HepG2 (cell line): ENCODE data around the gene HSP90AB1. TPM values are rescaled to one million over a fixed set of nuclear protein-coding genes. Genes with fewer than 3 reads are reported as not detected.

Experiments used
- ETV5 ChIP-seq: IDR thresholded peaks from 2 replicates; pipeline ENCODE4 v1.6.1; 2018; ENCODE audit warnings: missing biosample characterization, missing genetic modification reagents, inconsistent platforms, borderline replicate concordance
- FOXA3 ChIP-seq: IDR thresholded peaks from 2 replicates; pipeline ENCODE4 v1.6.1; 2016; ENCODE audit warnings: missing genetic modification reagents, missing compliant biosample characterization
- HINFP ChIP-seq: sonication (generic); formaldehyde crosslinking; IDR thresholded peaks from 2 replicates; pipeline ENCODE4 v1.4.0; 2020; ENCODE audit warnings: low read depth, mild to moderate bottlenecking, missing genetic modification reagents
- MAFF ChIP-seq: IDR thresholded peaks from 2 replicates; pipeline ENCODE4 v1.6.1; 2011; ENCODE audit warnings: low read depth, low read length, improper control_type of control experiment
- PHB2 ChIP-seq: fragments of 450-650 bp; IDR thresholded peaks from 2 replicates; pipeline ENCODE4 v1.6.1; 2018; ENCODE audit not compliant: partially characterized antibody
- PPARG ChIP-seq: conservative IDR thresholded peaks from 2 replicates; pipeline ENCODE4 v1.6.1; 2016; ENCODE audit warnings: missing biosample characterization, missing genetic modification reagents
- RXRA ChIP-seq: sonication (generic); formaldehyde crosslinking; IDR thresholded peaks from 2 replicates; pipeline ENCODE4 v1.5.1; 2020; ENCODE audit warnings: missing genetic modification reagents
- SALL1 ChIP-seq: sonication (generic); formaldehyde crosslinking; IDR thresholded peaks from 2 replicates; pipeline ENCODE4 v1.8.0; 2022; ENCODE audit warnings: mild to moderate bottlenecking, missing genetic modification reagents
- YEATS4 ChIP-seq: sonication (generic); formaldehyde crosslinking; IDR thresholded peaks from 2 replicates; pipeline ENCODE4 v1.4.0; 2020; ENCODE audit warnings: missing genetic modification reagents, borderline replicate concordance
- ZBED4 ChIP-seq: sonication (generic); formaldehyde crosslinking; IDR thresholded peaks from 2 replicates; pipeline ENCODE4 v1.4.0; 2020; ENCODE audit warnings: missing genetic modification reagents, borderline replicate concordance
- ZBTB3 ChIP-seq: sonication (generic); formaldehyde crosslinking; IDR thresholded peaks from 2 replicates; pipeline ENCODE4 v1.4.0; 2020; ENCODE audit warnings: low read depth, mild to moderate bottlenecking, moderate library complexity, missing genetic modification reagents, borderline replicate concordance
- ZNF10 ChIP-seq: sonication (generic); formaldehyde crosslinking; IDR thresholded peaks from 2 replicates; pipeline ENCODE4 v1.4.0; 2020; ENCODE audit warnings: mild to moderate bottlenecking, low read depth, missing genetic modification reagents, borderline replicate concordance
- ZNF136 ChIP-seq: sonication (generic); formaldehyde crosslinking; IDR thresholded peaks from 2 replicates; pipeline ENCODE4 v1.8.1; 2022; ENCODE audit warnings: low read depth, mild to moderate bottlenecking, moderate library complexity, missing genetic modification reagents
- ZNF234 ChIP-seq: sonication (generic); formaldehyde crosslinking; conservative IDR thresholded peaks from 2 replicates; pipeline ENCODE4 v1.5.1; 2020; ENCODE audit warnings: mild to moderate bottlenecking, missing genetic modification reagents
- ZNF337 ChIP-seq: sonication (generic); formaldehyde crosslinking; IDR thresholded peaks from 2 replicates; pipeline ENCODE4 v1.5.1; 2020; ENCODE audit warnings: missing genetic modification reagents, low read depth, mild to moderate bottlenecking, borderline replicate concordance
- ZNF615 ChIP-seq: sonication (generic); formaldehyde crosslinking; IDR thresholded peaks from 2 replicates; pipeline ENCODE4 v1.5.0; 2020; ENCODE audit warnings: mild to moderate bottlenecking, missing genetic modification reagents, borderline replicate concordance
- ZNF710 ChIP-seq: sonication (generic); formaldehyde crosslinking; IDR thresholded peaks from 2 replicates; pipeline ENCODE4 v1.5.0; 2020; ENCODE audit warnings: mild to moderate bottlenecking, missing genetic modification reagents, borderline replicate concordance
- ZNF724P ChIP-seq: sonication (generic); formaldehyde crosslinking; IDR thresholded peaks from 2 replicates; pipeline ENCODE4 v1.8.0; 2022; ENCODE audit warnings: missing genetic modification reagents, borderline replicate concordance
- ZZZ3 ChIP-seq: sonication (generic); formaldehyde crosslinking; IDR thresholded peaks from 2 replicates; pipeline ENCODE4 v1.4.0; 2020; ENCODE audit warnings: missing genetic modification reagents, mild to moderate bottlenecking, borderline replicate concordance
- polyA plus RNA-seq, 8 experiments: library from polyadenylated mRNA; depleted of rRNA in 3 of 8; stranded (reverse) in 7 of 8; unstranded in 1 of 8; fragments of >200 nt; fragmentation: Illumina TruSeq in 4 of 8; extraction: Trizol in 4 of 8; gene quantifications; 2 replicates each; pipeline versions ENCODE4 v1.2.1 to v1.2.3, GENCODE V29; 2011 to 2016; ENCODE audit warnings: low read depth in 4 of 8, missing spikeins in 1 of 8, mixed read lengths in 1 of 8; ENCODE audit not compliant: insufficient read depth in 1 of 8
- total RNA-seq, 5 experiments: library from RNA; depleted of rRNA; stranded (reverse); fragments of >200 nt; fragmentation: Illumina TruSeq; extraction: Trizol; gene quantifications; 2 replicates each; pipeline ENCODE4 v1.2.3, GENCODE V29; 2016; ENCODE audit warnings: low read depth in 1 of 5
- TF ChIP-seq, protein P1 (sequence below): sonication (generic); formaldehyde crosslinking; IDR thresholded peaks from 2 replicates; pipeline ENCODE4 v1.8.1; 2023; ENCODE audit warnings: missing genetic modification reagents, mild to moderate bottlenecking, borderline replicate concordance

Gene HSP90AB1
- total and polyA plus RNA-seq, 2 of the 13 experiments (the other 11 are each of a cell fraction or from before 2014, with no cell fraction given): 1,325 to 1,472 TPM

- no peak for TF ChIP-seq HINFP (CRISPR knock-in tag)
- TF ChIP-seq MAFF: no peak
- TF ChIP-seq ZNF724P (CRISPR knock-in tag): 0 out of 2 replicates have a peak, but pooled peaks have one; percentile 11
- TF ChIP-seq SALL1 (CRISPR knock-in tag): peak; percentile 10; the same call in 1 of the 2 replicates
- TF ChIP-seq ZBTB3: no peak
- TF ChIP-seq ZBED4 (CRISPR knock-in tag): no peak; the same call in 1 of the 2 replicates
- no peak for TF ChIP-seq PPARG (CRISPR knock-in tag)
- TF ChIP-seq, protein P1, sequence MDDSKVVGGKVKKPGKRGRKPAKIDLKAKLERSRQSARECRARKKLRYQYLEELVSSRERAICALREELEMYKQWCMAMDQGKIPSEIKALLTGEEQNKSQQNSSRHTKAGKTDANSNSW (CRISPR knock-in tag): no peak
- no peak for TF ChIP-seq ZNF136
- no peak for TF ChIP-seq ZNF710 (CRISPR knock-in tag)
- TF ChIP-seq ZZZ3 (CRISPR knock-in tag): no peak
- no peak for TF ChIP-seq PHB2
- no peak for TF ChIP-seq FOXA3 (CRISPR knock-in tag)
- no peak for TF ChIP-seq ZNF615 (CRISPR knock-in tag)
- peak; percentile 57; the same call in 1 of the 2 replicates for TF ChIP-seq ETV5 (CRISPR knock-in tag)
- TF ChIP-seq ZNF10: no peak
- no peak for TF ChIP-seq RXRA (CRISPR knock-in tag)
- TF ChIP-seq ZNF234 (CRISPR knock-in tag): no peak
- TF ChIP-seq YEATS4 (CRISPR knock-in tag): 0 out of 2 replicates have a peak, but pooled peaks have one; percentile 37
- no peak for TF ChIP-seq ZNF337 (CRISPR knock-in tag)
Measured at GRCh38 chr6:44263354-44264100, 16.6 kb downstream of the HSP90AB1 start (continued).
